Measurements from ENCODE around the gene CBLN3.

Gene CBLN3

DNA sequence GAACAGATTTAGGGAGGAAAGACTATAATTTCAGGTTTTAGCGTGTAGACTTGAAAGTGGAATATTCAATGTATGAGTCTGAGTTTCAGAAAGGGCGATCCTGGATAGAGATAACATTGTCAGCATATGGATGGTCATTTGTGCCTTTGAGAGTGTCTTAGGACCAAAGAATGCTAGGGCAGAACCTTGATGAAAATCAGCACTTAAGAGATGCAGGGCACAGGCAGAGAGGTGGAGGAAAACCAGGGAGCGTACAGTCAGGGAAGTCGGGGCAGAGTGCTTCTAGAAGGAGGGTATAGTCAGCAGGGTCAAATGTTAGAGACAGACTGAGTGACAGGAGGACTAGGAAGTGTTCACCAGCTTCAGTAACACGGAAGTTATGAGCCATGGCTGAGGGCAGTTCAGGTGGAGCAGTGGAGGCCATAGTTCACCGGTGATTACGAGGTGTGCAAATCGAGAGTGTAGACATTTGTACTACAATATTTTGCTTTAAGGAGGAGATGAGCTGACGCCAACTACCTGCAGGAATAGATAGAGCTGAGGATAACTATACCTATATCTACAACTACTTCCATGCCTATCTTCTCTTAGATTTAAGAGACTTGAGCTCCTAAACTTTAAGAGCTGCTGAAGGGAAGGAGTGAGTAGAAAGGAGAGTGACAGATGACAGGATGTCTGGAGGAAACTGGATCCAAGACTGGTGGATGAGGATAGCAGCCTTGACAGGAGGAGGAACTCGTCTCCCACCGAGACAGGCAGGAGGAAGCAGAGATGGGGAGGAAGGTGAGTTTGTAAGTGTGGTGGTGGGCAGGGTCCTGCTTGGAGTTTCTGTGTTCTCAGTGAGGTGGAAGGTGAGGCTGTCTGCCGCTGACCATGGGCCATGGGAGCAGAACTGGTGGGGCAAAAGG lies 6.5 kb downstream of the CBLN3 start:
- no peak for FAIRE-seq

DNA sequence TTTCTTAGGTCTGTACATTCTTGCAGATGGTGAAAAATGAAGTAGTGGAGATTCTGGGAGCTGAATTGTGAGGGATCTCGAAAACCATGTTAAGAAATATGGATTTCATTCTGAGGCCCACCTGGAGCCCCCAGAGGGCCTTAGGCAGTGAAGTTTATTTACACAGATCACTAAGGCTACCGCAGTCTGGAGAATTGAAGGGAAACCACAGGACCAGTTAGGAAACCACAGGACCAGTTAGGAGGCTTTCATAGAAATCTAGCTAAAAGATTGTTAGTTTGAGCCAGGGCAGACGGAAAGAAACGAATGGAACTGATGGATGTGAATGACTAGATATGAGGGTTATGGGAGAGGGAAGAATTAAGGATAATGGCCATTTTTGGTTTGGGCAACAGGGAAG lies 7.2 kb downstream of the CBLN3 start:
- FAIRE-seq: no peak

DNA sequence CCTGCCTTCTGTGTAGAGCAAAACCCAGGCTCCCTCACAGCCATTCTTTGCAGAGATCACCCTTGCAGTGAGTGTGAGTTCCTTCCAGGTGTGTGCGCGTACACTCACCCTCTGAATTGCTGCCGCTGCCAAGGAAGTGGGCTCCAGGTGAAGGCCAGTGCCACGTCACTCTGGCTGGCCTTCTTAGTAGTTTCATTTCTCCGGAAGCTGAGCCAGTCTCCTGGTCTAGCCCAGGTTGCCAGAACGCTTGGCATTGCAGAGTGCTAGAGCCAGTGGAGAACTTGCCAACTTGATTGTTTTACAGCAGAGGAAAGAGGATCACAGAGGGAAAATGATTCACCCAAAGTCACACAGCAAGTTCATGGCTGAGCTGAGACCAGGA lies 11.0 kb downstream of the CBLN3 start:
- FAIRE-seq: no peak

DNA sequence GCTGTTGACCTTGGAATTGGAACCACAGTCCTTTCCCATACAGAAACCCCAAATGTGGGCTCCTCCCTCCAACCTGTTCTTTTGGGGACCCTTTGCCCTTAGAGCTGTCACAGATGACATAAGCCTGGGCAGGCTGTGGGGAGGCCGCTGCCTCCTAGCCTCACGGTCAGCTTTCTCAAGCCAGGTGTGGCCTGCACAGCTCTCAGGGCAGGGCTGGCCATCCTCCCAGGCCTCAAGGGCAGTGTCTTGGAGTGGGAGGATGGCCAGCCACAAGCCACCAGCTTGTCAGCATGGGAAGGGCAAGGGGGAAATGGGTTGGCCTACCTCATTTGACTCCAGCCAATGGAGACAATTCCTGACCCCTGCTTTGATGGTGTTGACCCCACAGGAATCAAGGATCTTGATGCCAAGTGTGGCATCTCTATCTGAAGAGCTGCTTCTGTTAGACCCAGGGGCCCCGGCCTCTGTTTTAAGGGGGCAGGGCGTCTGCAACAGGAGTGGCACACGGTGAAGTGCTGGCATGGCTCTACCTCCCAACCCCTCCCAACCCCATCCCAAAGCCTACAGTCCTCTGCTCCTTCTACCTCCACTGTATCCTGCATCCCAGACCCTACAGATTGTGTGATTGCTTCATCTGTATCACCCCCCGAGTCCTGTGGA lies 11.5 kb downstream of the CBLN3 start:
- no peak for FAIRE-seq

DNA sequence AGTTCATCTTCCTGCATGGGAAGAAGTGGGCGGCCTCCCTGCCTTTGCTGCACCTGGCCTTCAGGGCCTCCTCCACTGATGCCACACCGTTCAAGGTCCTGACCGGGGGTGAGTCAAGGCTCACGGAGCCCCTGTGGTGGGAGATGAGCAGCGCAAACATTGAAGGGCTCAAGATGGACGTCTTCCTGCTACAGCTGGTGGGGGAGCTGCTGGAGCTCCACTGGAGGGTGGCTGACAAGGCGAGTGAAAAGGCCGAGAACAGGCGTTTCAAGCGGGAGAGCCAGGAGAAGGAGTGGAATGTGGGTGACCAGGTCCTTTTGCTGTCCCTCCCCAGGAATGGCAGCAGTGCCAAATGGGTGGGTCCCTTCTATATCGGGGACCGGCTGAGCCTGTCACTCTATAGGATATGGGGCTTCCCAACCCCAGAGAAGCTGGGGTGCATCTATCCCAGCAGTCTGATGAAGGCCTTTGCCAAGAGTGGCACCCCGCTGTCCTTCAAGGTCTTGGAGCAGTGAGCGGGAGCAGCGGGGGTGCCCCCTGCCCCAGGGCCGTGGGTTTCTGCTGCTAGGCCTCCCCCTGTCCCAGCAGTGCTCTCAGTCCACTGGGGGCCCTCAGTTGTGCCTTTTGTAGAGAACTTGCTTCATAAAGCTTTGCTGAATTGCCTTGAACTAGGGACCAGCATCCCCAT lies 12.4 kb downstream of the CBLN3 start:
- no peak for FAIRE-seq

DNA sequence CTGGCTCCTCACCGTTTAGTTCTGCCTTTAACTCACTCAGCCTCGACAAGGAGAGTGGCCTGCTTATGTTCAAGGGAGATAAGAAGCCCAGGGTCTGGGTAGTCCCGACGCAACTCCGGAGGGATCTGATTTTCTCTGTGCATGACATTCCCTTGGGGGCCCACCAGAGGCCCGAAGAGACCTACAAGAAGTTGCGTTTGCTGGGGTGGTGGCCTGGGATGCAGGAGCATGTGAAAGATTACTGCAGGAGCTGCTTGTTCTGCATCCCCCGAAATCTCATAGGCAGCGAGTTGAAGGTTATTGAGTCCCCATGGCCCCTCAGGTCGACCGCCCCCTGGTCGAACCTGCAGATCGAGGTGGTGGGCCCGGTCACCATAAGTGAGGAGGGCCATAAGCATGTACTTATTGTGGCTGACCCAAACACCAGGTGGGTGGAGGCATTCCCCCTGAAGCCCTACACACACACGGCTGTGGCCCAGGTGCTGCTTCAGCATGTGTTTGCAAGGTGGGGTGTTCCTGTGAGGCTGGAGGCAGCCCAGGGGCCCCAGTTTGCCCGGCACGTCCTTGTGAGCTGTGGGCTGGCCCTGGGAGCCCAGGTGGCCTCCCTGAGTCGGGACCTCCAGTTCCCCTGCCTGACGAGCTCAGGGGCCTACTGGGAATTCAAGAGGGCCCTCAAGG lies 13.1 kb downstream of the CBLN3 start:
- no peak for FAIRE-seq

DNA sequence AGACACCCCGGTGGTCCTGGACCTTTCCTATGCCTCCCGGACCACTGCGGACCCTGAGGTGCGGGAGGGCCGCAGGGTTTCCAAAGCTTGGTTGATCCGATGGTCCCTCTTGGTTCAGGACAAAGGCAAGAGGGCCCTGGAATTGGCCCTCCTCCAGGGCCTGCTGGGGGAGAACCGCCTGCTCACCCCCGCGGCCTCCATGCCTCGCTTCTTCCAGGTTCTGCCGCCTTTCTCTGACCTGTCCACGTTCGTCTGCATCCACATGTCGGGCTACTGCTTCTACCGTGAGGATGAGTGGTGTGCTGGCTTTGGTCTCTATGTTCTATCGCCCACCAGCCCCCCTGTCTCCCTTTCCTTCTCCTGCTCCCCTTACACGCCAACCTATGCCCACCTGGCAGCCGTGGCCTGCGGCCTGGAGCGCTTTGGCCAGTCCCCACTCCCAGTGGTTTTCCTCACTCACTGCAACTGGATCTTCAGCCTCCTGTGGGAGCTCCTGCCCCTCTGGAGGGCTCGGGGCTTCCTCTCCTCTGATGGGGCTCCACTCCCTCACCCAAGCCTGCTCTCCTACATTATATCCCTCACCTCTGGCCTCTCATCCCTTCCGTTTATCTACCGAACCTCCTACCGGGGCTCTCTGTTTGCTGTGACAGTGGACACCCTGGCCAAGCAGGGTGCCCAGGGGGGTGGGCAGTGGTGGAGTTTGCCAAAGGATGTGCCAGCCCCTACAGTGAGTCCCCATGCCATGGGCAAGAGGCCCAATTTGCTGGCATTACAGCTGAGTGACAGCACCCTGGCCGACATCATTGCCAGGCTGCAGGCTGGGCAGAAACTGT lies 13.8 kb downstream of the CBLN3 start:
- FAIRE-seq: no peak

DNA sequence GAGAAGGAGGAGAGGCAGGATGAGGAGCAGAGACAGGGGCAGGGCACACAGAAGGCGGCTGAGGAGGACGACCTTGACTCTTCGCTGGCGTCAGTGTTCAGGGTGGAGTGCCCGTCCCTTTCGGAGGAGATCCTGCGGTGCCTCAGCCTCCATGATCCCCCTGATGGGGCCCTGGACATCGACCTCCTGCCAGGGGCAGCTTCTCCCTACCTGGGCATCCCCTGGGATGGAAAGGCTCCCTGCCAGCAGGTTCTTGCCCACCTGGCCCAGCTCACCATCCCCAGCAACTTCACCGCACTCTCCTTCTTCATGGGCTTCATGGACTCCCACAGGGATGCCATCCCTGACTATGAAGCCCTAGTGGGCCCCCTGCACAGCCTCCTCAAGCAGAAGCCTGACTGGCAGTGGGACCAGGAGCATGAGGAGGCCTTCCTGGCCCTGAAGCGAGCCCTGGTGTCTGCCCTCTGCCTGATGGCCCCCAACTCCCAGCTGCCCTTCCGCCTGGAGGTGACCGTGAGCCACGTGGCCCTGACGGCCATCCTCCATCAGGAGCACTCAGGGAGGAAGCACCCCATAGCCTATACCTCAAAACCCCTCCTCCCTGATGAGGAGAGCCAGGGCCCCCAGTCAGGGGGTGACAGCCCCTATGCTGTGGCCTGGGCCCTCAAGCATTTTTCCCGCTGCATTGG lies 14.6 kb downstream of the CBLN3 start:
- FAIRE-seq: no peak

DNA sequence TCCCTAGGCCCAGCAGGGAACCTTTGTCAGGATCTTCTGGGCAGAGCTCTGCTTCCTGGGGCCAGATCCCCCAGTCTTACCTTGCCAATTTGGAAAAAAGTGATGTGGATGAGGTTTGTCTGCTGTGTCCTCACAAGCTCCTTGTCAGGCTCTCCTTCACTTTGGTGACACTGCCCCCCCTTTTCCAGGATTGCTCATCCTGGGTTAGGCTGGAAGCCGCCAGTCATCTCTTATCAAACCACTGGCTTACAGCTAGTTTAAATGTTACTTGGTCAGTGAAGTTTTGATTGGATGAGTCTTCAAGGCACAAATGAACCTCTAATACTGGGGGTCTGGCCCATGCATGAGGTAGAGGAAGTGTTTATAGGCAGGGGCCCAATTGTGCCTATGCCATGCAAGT lies 15.4 kb downstream of the CBLN3 start:
- FAIRE-seq: no peak

DNA sequence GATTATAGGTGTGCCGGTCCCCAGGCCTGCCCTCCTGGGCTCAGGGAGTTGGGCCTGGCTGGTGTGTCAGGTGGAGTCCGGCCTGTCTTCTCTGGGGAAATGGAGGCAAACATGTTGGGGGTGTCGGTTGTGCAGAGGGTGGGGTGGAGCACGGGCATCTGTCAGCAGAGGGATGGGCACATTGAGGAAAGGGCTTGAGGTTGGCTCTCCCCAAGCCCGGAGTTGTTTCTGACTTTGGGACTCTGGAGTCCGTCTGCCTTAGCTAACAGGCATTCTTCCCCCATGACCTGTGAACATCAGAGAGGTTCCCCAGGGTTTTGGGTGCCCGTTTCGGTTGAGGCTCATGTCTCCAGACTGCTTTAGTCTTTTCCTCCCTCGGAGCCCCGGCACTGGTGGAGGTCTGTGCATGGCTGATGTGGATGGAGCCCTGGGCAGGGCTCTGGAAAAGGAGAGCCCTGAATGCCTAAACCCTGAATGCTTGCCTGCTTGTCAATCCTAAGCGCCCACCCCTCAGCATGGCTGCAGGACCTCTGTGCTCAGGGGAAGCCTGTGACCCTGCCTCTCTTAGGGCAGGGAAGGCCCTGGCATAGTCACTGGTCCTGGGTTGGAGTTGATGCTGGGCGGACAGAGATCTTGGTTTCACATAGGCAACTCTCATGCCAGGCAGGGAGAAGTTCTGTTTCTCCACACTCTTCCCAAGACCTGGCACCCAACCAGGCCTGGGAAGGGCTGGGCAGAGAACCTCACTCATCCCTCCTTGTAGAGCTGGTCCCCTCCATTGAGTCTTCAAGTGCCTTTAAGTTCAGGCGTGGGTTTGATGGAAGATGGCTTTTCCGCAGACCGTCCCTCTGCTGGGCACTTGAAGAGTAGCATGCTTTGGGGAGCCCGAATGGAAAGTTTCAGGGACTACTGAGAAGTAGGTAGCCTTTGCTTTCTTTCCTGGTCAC lies 17.8 kb downstream of the CBLN3 start:
- FAIRE-seq: no peak

DNA sequence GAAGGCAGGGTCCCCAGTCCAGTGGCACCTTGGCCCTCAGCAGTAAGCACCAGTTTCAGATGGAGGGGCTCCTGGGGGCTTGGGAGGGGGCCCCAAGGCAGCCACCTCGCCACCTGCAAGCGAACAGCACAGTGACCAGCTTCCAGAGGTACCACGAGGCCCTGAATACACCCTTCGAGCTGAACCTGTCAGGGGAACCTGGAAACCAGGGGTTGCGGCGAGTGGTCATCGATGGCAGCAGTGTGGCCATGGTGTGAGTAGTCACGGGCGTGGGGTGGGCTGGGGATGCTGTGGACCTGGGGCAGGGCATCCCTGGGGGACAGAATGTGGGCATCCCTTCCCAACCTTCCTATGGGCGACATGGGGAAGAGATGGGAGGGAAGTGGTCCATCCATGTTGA lies 19.5 kb downstream of the CBLN3 start:
- no peak for FAIRE-seq

DNA sequence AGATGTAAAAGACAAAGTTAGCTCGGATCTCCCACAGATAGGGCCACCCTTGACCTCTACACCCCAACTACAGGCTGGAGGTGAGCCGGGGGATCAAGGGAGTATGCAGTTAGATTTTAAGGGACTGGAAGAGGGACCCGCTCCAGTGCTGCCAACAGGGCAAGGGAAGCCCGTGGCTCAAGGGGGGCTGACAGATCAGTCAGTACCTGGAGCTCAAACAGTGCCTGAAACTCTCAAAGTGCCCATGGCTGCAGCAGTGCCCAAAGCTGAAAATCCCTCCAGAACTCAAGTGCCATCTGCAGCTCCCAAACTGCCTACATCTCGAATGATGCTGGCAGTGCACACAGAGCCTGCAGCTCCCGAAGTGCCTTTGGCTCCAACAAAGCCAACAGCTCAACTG lies 20.3 kb downstream of the CBLN3 start:
- FAIRE-seq: no peak

DNA sequence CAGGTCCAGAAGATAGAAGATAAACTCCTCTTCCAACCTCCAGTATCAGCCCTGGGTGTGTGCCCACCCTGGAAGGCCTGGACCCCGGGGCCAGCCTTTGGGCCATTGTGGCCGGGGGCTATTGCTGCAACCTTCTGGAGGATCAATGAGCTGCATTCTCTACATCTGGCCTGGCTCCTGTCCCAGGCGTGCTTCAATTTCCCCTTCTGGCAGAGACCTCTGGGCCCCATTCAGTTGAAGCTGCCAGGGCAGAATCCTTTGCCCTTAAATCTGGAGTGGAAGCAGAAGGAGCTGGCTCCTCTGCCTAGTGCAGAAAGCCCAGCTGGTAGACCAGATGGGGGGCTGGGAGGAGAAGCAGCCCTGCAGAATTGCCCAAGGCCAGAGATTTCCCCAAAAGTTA lies 20.7 kb downstream of the CBLN3 start:
- FAIRE-seq: no peak

DNA sequence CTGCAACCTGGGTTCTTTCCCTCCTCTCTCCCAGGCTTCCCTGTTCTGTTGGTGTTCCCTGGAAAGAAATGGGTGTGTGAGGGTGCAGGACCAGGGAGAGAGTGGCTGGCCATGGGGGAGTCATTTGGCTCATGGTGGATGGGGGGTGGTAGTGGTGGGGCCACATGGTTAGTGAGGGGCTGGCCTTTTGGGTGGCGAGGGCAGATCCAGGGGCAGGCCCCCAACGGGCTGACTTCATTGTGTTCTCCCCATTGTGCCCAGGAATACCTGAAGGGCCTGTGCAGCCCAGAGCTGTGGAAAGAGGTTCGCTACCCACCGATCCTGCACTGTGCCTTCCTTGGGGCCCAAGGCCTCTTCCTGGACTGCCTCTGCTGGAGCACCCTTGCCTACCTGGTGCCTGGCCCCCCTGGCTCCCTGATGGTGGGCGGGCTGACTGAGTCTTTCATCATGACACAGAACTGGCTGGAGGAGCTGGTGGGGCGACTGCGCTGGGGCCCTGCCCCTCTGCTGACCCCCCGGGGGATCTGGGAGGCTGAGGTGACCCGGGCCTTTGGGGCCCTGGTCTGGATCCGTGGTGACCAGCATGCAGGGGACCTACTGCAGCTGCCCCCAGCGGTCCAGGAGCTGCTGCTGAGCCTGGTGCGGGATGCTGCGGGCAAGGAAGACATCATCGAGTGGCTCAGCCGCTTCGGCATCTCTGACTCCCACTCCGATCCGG lies 21.7 kb downstream of the CBLN3 start:
- no peak for FAIRE-seq

DNA sequence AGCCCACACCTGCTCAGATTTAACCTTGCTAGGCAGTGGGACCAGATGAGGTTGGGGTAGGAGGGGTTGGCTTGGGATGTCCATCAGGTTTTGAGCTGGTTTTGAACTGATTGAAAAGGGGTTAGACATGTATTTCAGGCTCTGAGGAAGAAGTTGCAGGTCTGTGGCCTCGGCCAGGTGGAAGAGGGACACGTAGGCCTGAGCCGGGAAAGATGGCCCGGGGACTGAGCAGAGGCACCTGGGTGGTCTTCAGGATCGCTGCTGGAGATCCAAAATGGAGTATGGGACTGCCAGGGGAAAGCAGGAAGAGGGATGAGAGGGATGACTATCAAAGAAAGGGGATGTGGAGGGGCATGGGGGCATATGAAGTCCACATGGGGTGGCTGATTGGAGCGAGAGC lies 23.1 kb downstream of the CBLN3 start:
- FAIRE-seq: no peak

DNA sequence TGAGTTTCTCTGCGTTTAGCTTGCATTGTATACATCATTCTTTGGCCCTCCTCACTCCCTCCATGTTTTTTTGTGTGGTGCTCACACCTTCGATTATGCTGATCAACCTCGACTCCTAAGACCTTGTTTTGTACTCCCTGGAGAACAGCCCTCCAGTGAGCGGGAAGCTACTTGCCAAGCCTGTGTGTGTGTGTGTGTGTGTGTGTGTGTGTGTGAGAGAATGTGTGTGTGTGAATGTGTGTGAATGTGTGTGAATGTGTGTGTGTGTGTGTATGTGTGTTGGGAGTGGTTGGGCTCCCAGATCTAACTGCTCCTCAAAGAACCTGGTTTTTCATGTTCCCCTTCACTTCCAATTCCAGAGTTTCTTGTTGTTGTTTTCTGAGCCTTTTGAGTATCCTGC lies 24.7 kb downstream of the CBLN3 start:
- no peak for FAIRE-seq

DNA sequence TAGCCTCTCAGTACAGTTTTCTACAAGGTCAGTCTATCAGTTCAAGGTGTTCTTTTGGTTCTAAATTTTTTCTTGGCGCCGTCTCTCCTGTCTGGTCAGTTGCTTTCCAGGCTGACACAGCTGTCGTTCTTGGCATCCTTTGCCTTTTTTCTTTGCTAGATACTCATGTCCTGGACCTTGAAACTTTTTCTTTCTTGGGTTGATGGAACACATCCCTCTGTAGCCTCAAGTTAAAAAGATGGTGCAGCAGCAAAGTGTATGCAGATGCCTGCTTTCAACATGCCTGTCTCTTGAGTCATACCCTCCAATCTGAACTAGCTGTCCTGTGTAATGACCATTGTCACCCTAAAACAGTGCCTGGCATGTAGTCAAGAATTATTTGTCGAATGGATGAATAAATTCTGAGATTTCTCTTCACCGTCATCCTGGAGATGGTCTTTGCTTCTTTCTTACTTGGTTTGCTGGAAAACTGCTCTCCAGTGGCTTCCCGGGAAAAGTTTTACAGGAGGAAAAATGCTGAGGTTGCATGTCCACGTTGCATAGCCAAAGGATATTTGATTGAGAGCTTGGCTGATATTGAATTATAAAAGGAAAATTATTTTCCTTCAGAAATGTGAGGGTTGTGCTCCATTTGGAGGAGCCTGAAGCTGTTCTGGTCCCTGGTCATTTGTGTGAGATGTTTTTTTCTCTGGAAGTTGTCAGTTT lies 26.0 kb downstream of the CBLN3 start:
- FAIRE-seq: no peak

DNA sequence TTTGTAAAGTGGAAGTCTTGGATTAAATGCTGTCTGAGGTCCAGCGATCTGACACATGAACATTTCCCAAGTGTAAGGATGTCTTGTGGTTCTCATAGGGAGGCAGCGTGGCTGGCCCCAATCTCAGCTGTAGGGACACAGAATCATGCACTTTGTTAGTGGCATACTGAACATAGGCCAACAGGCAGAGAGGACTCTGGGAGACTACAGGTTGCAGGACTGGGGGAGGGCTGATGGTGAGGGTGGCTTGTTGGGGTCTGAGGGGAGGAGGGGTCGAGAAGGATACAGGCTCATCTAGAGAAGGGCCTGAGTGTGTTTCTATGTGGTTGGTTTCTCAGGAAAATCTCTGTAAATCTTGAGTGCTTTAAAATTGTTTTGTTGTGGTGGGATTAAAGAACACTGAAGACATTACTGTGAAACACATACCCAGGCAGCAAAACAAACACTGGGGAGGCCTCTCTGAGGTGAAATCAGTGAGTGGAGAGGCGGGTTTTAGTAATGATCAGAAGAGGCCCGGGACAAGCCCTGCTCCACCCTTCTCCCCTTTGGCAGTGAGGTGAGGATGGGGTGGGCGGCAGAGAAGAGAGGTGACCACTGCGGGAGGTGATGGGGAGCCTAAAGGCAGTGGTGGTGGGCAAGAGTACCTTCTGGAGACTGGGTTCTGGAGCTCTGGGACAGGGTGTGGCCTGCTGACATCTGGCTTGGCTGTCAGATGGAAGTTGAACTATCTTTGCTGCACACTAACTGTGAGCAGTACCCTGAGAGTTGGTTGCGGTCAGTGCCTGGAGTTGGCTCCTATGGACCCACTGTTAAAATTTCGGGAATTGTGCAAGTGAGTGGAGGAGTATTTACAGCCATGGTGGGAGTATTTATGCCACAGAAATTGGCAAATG lies 27.4 kb downstream of the CBLN3 start:
- FAIRE-seq: no peak

Measured in colon (tissue), 2 donors.